Stimulated activated CD8-positive, alpha-beta memory T cell treated with anti-CD3 and anti-CD28 coated beads, Interleukin-2, amount 100 ng/mL, for 1 hour (primary cell): ENCODE data around the gene HSD17B12.
"Not testable (repeated sequence)": the region's sequence is repeated elsewhere in the genome, so short reads cannot be mapped to it uniquely, and the experiment has no call there.

Source experiments
- DNase-seq, 2 donors: peaks; one replicate each; pipeline ENCODE4 v3.0.0-alpha.2; 2020; ENCODE audit warnings: low read depth in 2 of 2

HSD17B12 gene

GRCh38 chr11:43680521-43681400, at the start of gene HSD17B12:
Gene HSD17B12, plus strand, starts transcription at chr11:43680738. Its CDS starts 90 bp downstream, at chr11:43680828.
- peak; percentile 96 to 97 for DNase-seq

GRCh38 chr11:43631732-43632131, 48.8 kb upstream of the HSD17B12 start:
- DNase-seq: no peak

- DNase-seq: no peak
These were observed 48.4 kb upstream of the HSD17B12 start for GRCh38 chr11:43632181-43632580.

- DNase-seq: no peak
These were observed 41.8 kb upstream of the HSD17B12 start for GRCh38 chr11:43638717-43639116.

- DNase-seq: no peak
These were observed 41.3 kb upstream of the HSD17B12 start for GRCh38 chr11:43639224-43639623.

GRCh38 chr11:43639920-43640319, 40.6 kb upstream of the HSD17B12 start:
- DNase-seq: no peak

GRCh38 chr11:43643898-43644620, 36.5 kb upstream of the HSD17B12 start:
- DNase-seq: peak; percentile 66 to 74

- DNase-seq: no peak
These were observed 35.8 kb upstream of the HSD17B12 start for GRCh38 chr11:43644621-43645299.

- no peak for DNase-seq
These were observed 33.8 kb upstream of the HSD17B12 start for GRCh38 chr11:43646767-43647166.

- DNase-seq: no peak
These were observed 31.6 kb upstream of the HSD17B12 start for GRCh38 chr11:43648888-43649287.

GRCh38 chr11:43649501-43649900, 31.0 kb upstream of the HSD17B12 start:
- no peak for DNase-seq

- no peak for DNase-seq
These were observed 30.6 kb upstream of the HSD17B12 start for GRCh38 chr11:43649921-43650320.

GRCh38 chr11:43663018-43663417, 17.5 kb upstream of the HSD17B12 start:
- DNase-seq: not testable (repeated sequence)

GRCh38 chr11:43664295-43664694, 16.2 kb upstream of the HSD17B12 start:
- DNase-seq: no peak

- DNase-seq: not testable (repeated sequence)
These were observed 9.3 kb upstream of the HSD17B12 start for GRCh38 chr11:43671284-43671683.

- DNase-seq: no peak
These were observed 6.0 kb upstream of the HSD17B12 start for GRCh38 chr11:43674560-43674959.

- DNase-seq: no peak
These were observed 3.6 kb upstream of the HSD17B12 start for GRCh38 chr11:43676933-43677332.

GRCh38 chr11:43681401-43681942, 934 bp downstream of the HSD17B12 start:
- no peak for DNase-seq

GRCh38 chr11:43682081-43682480, 1.5 kb downstream of the HSD17B12 start:
- DNase-seq: not testable (repeated sequence)

- no peak for DNase-seq
These were observed 4.9 kb downstream of the HSD17B12 start for GRCh38 chr11:43685440-43685839.

GRCh38 chr11:43686207-43686606, 5.7 kb downstream of the HSD17B12 start:
- no peak for DNase-seq
